SK-N-SH treated with all-trans-retinoic acid at 6 μM for 48 hours (cell line): ENCODE results near the gene LRP8.
A peak's percentile ranks its signal among the peaks of the same experiment; 100 is the strongest.

Source experiments
- ATAC-seq: fragments of 200-7000 bp; cut with Tn5 transposase; 3 replicates; pipeline ENCODE4 v1.9.1; 2020; ENCODE audit warnings: mild to moderate bottlenecking, moderate library complexity
- ARNTL ChIP-seq: fragments of 450-650 bp; formaldehyde crosslinking; IDR thresholded peaks from 2 replicates; pipeline ENCODE4 v1.5.0; 2020; ENCODE audit warnings: low read depth, mild to moderate bottlenecking, moderate library complexity, borderline replicate concordance
- BACH2 ChIP-seq: fragments of 250-450 bp; sonication (Bioruptor Pico); IDR thresholded peaks from 2 replicates; pipeline ENCODE4 v1.9.0; 2021; ENCODE audit warnings: mild to moderate bottlenecking, borderline replicate concordance
- CREB5 ChIP-seq: fragments of 250-450 bp; sonication (Bioruptor Pico); IDR thresholded peaks from 2 replicates; pipeline ENCODE4 v1.5.1; 2020; ENCODE audit warnings: low read depth, mild to moderate bottlenecking, moderate library complexity
- CSDC2 ChIP-seq: fragments of 250-450 bp; sonication (Bioruptor Pico); IDR thresholded peaks from 2 replicates; pipeline ENCODE4 v1.5.0; 2020; ENCODE audit warnings: mild to moderate bottlenecking, moderate library complexity
- ESRRG ChIP-seq: fragments of 250-450 bp; sonication (Bioruptor Pico); IDR thresholded peaks from 2 replicates; pipeline ENCODE4 v1.6.1; 2021; ENCODE audit warnings: mild to moderate bottlenecking
- GLIS3 ChIP-seq: fragments of 250-450 bp; sonication (Bioruptor Pico); IDR thresholded peaks from 2 replicates; pipeline ENCODE4 v1.5.0; 2020; ENCODE audit warnings: mild to moderate bottlenecking, moderate library complexity
- ISL1 ChIP-seq: fragments of 250-450 bp; sonication (Bioruptor Pico); IDR thresholded peaks from 2 replicates; pipeline ENCODE4 v2.1.2; 2022; ENCODE audit warnings: mild to moderate bottlenecking, moderate library complexity
- OSR1 ChIP-seq: fragments of 250-450 bp; sonication (Bioruptor Pico); IDR thresholded peaks from 2 replicates; pipeline ENCODE4 v1.8.0; 2022; ENCODE audit warnings: moderate library complexity, mild to moderate bottlenecking, inconsistent platforms
- PATZ1 ChIP-seq: fragments of 250-450 bp; sonication (Bioruptor Pico); IDR thresholded peaks from 2 replicates; pipeline ENCODE4 v1.8.0; 2020; ENCODE audit warnings: mild to moderate bottlenecking, moderate library complexity, borderline replicate concordance
- POU6F1 ChIP-seq: fragments of 250-450 bp; sonication (Bioruptor Pico); IDR thresholded peaks from 2 replicates; pipeline ENCODE4 v1.8.0; 2021; ENCODE audit warnings: low read depth, mild to moderate bottlenecking, moderate library complexity, borderline replicate concordance
- PPARA ChIP-seq: fragments of 250-450 bp; sonication (Bioruptor Pico); IDR thresholded peaks from 2 replicates; pipeline ENCODE4 v1.5.0; 2020; ENCODE audit warnings: mild to moderate bottlenecking, borderline replicate concordance
- RARB ChIP-seq: fragments of 250-450 bp; sonication (Bioruptor Pico); IDR thresholded peaks from 2 replicates; pipeline ENCODE4 v1.8.0; 2021; ENCODE audit warnings: mild to moderate bottlenecking, moderate library complexity
- TOX ChIP-seq: fragments of 250-450 bp; sonication (Bioruptor Pico); IDR thresholded peaks from 2 replicates; pipeline ENCODE4 v1.8.0; 2021; ENCODE audit warnings: mild to moderate bottlenecking, moderate library complexity, borderline replicate concordance
- TSHZ2 ChIP-seq: fragments of 250-450 bp; sonication (Bioruptor Pico); IDR thresholded peaks from 2 replicates; pipeline ENCODE4 v1.5.0; 2020; ENCODE audit warnings: mild to moderate bottlenecking, moderate library complexity
- ZC3H10 ChIP-seq: fragments of 250-450 bp; sonication (Bioruptor Pico); IDR thresholded peaks from 2 replicates; pipeline ENCODE4 v1.5.1; 2021; ENCODE audit warnings: mild to moderate bottlenecking, moderate library complexity
- ZFP3 ChIP-seq: fragments of 250-450 bp; sonication (Bioruptor Pico); IDR thresholded peaks from 2 replicates; pipeline ENCODE4 v1.5.0; 2020; ENCODE audit warnings: mild to moderate bottlenecking, moderate library complexity
- ZFP30 ChIP-seq: fragments of 450-650 bp; formaldehyde crosslinking; IDR thresholded peaks from 2 replicates; pipeline ENCODE4 v1.5.0; 2022; ENCODE audit warnings: mild to moderate bottlenecking, moderate library complexity
- ZNF565 ChIP-seq: fragments of 450-650 bp; formaldehyde crosslinking; conservative IDR thresholded peaks from 2 replicates; pipeline ENCODE4 v1.5.0; 2020; ENCODE audit warnings: low read depth, mild to moderate bottlenecking, moderate library complexity
- ZNF8 ChIP-seq: fragments of 450-650 bp; formaldehyde crosslinking; IDR thresholded peaks from 2 replicates; pipeline ENCODE4 v1.5.0; 2020; ENCODE audit warnings: mild to moderate bottlenecking, moderate library complexity

LRP8 gene

GRCh38 chr1:53197291-53198200, 130.3 kb downstream of the LRP8 start:
- peak; percentile 51 for ATAC-seq
- TF ChIP-seq GLIS3 (CRISPR knock-in tag) (no peak), PPARA (CRISPR knock-in tag) (no peak), ISL1 (no peak), CSDC2 (CRISPR knock-in tag) (no peak), ESRRG (CRISPR knock-in tag) (no peak), TOX (CRISPR knock-in tag) (no peak), ZC3H10 (CRISPR knock-in tag) (no peak)

- ATAC-seq, result peak; percentile 99
- TF ChIP-seq BACH2 (CRISPR knock-in tag) (no peak), ZNF565 (no peak), OSR1 (CRISPR knock-in tag) (no peak), ZNF8 (no peak), CREB5 (CRISPR knock-in tag) (no peak), RARB (no peak), TSHZ2 (CRISPR knock-in tag) (no peak), ESRRG (CRISPR knock-in tag) (no peak), GLIS3 (CRISPR knock-in tag) (no peak), PATZ1 (CRISPR knock-in tag) (no peak), ARNTL (CRISPR knock-in tag) (no peak), PPARA (CRISPR knock-in tag) (no peak)
- TF ChIP-seq, all 23 proteins: peak for 0
Observed at GRCh38 chr1:53196485-53197290, 131.2 kb downstream of the LRP8 start, which contains the start of gene CPT2. Gene CPT2 (plus strand): TSS chr1:53196824. CDS start chr1:53196944, 120 bp downstream.

- TF ChIP-seq ESRRG (CRISPR knock-in tag) (no peak), ZFP3 (no peak), ZNF8 (no peak), POU6F1 (no peak), ZFP30 (no peak), RARB (no peak), PATZ1 (CRISPR knock-in tag) (no peak)
- TF ChIP-seq, all 23 proteins: peak for 0
- peak; percentile 6; the same call in 1 of the 3 replicates for ATAC-seq
Observed at GRCh38 chr1:53196017-53196484, 131.8 kb downstream of the LRP8 start.
